ENCODE measurements around the gene KCNG1.

Gene KCNG1

GRCh38 chr20:50999355-50999754 lies 23.6 kb downstream of the KCNG1 start:
- Histone ChIP-seq H3K9me3 (ENCODE audit: control insufficient read depth, low read length) (no peaks in the 10 kb centered on the region), H3K4me1 (ENCODE audit: control insufficient read depth, insufficient read depth, low read length, poor library complexity, severe bottlenecking) (peaks cover 8% of the 10 kb centered on the region), H3K27ac (ENCODE audit: low read depth, low read length, severe bottlenecking) (no peak overlapping the region), H3K36me3 (ENCODE audit: control insufficient read depth, insufficient read depth, low read length) (peaks cover 16% of the 10 kb centered on the region), H3K4me3 (ENCODE audit: extremely low read depth, insufficient read depth, low read length, poor library complexity, severe bottlenecking) (no peak overlapping the region)
- WGBS, 2 experiments (ENCODE audit: insufficient coverage in 2 of 2), result 93 to 100% methylated on average over 2 to 4 of the region's 4 CpGs

DNA sequence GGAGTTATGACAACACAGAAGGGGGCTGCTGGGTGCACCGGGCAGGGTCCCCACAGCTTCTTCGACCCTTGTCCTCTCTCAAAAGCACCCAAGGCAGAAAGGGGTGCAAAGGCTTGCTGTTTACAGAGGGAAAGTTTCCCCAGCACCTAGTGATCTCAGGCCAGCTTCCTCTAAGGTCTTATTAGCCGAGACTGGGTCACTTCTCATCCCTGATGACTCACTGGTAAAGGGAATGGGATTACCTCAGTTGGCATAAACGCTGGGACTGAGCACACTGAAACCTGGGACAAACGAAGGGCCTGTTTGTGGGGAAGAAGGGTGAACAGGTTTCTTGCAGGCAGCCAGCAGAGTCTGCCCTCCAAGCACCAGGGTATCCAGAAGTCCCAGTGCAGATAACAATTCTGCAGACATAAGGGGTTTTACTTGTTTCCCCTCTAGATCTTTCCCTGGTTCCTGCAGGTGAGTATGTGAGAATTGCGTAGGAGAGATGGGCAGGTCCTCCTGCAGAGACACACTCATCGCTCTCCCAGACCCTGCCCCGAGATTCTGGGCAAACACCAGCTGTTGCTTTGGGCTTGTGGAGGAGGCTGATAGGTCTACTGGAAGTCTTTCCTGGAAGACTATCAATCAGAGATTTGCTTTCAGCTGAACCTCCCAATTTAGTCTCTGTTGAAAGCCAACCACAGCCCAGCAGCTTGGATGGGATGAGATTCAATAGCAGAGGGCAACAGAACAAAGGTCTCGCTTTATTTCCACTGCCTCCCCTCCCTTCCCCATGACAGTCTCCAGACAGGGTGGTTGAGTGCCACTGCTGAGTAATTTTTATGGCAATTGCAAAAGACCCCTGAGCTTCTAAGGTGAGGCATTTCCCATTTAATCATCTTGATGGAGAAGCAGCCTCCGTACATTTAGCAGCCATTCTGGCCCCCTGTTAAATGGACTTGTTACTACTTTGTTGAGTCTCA lies 25.7 kb downstream of the KCNG1 start:
- H3K4me1 ChIP-seq (ENCODE audit: control insufficient read depth, insufficient read depth, low read length, poor library complexity, severe bottlenecking), result peaks cover 8% of the 10 kb centered on the region
- no peak overlapping the region for H3K27ac ChIP-seq (ENCODE audit: low read depth, low read length, severe bottlenecking)
- WGBS, 2 experiments (ENCODE audit: insufficient coverage in 2 of 2), result 66 to 68% methylated on average over 4 to 5 of the region's 10 CpGs
- no peak overlapping the region for H3K4me3 ChIP-seq (ENCODE audit: extremely low read depth, insufficient read depth, low read length, poor library complexity, severe bottlenecking)
- H3K36me3 ChIP-seq (ENCODE audit: control insufficient read depth, insufficient read depth, low read length), result no peaks in the 10 kb centered on the region
- peaks cover 4% of the 10 kb centered on the region for H3K9me3 ChIP-seq (ENCODE audit: control insufficient read depth, low read length)

GRCh38 chr20:50995506-50995905 lies 27.4 kb downstream of the KCNG1 start:
- peaks cover 8% of the 10 kb centered on the region for H3K4me1 ChIP-seq (ENCODE audit: control insufficient read depth, insufficient read depth, low read length, poor library complexity, severe bottlenecking)
- H3K4me3 ChIP-seq (ENCODE audit: extremely low read depth, insufficient read depth, low read length, poor library complexity, severe bottlenecking), result no peak overlapping the region
- WGBS, 2 experiments (ENCODE audit: insufficient coverage in 2 of 2), result 88 to 100% methylated on average over 4 of the region's 5 CpGs
- H3K9me3 ChIP-seq (ENCODE audit: control insufficient read depth, low read length), result peaks cover 4% of the 10 kb centered on the region
- H3K27ac ChIP-seq (ENCODE audit: low read depth, low read length, severe bottlenecking), result no peak overlapping the region
- H3K36me3 ChIP-seq (ENCODE audit: control insufficient read depth, insufficient read depth, low read length), result no peaks in the 10 kb centered on the region

GRCh38 chr20:50993876-50994275 lies 29.0 kb downstream of the KCNG1 start:
- Histone ChIP-seq H3K9me3 (ENCODE audit: control insufficient read depth, low read length) (peaks cover 4% of the 10 kb centered on the region), H3K27ac (ENCODE audit: low read depth, low read length, severe bottlenecking) (no peak overlapping the region), H3K4me1 (ENCODE audit: control insufficient read depth, insufficient read depth, low read length, poor library complexity, severe bottlenecking) (peaks cover 8% of the 10 kb centered on the region), H3K36me3 (ENCODE audit: control insufficient read depth, insufficient read depth, low read length) (no peaks in the 10 kb centered on the region), H3K4me3 (ENCODE audit: extremely low read depth, insufficient read depth, low read length, poor library complexity, severe bottlenecking) (no peak overlapping the region)
- 96 to 100% methylated on average over 1 to 3 of the region's 9 CpGs for whole genome bisulfite sequencing, 2 experiments (ENCODE audit: insufficient coverage in 2 of 2)

- Histone ChIP-seq H3K9me3 (ENCODE audit: control insufficient read depth, low read length) (peaks cover 4% of the 10 kb centered on the region), H3K4me3 (ENCODE audit: extremely low read depth, insufficient read depth, low read length, poor library complexity, severe bottlenecking) (no peak overlapping the region), H3K27ac (ENCODE audit: low read depth, low read length, severe bottlenecking) (no peak overlapping the region), H3K36me3 (ENCODE audit: control insufficient read depth, insufficient read depth, low read length) (no peaks in the 10 kb centered on the region), H3K4me1 (ENCODE audit: control insufficient read depth, insufficient read depth, low read length, poor library complexity, severe bottlenecking) (peaks cover 8% of the 10 kb centered on the region)
- 51 to 52% methylated on average over 8 to 11 of the region's 13 CpGs for WGBS, 2 experiments (ENCODE audit: insufficient coverage in 2 of 2)
Measured at GRCh38 chr20:50992733-50993457, 30.0 kb downstream of the KCNG1 start.

DNA sequence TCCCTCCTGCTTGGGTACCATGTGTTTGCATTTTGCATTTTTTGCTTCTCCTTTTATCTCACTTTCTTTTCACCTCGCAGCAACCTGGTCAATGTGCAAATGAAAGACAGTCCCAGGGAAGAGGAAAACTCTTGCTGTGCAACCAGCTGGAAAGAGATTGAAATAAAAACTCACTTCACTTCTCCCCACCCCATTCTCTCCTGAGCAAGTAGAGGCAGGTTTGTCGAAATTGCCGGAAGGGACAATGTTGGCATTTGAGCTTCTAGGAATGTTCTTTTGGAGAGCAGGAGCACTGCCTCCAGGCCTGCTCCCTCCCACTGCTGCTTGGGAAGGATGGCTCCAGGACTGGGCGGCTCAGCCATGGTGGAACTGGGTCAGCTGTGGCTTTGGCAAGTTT lies 30.6 kb downstream of the KCNG1 start:
- WGBS, 2 experiments (ENCODE audit: insufficient coverage in 2 of 2), result 13 to 42% methylated on average over 1 to 2 of the region's 4 CpGs
- Histone ChIP-seq H3K27ac (ENCODE audit: low read depth, low read length, severe bottlenecking) (no peak overlapping the region), H3K9me3 (ENCODE audit: control insufficient read depth, low read length) (peaks cover 4% of the 10 kb centered on the region), H3K36me3 (ENCODE audit: control insufficient read depth, insufficient read depth, low read length) (no peaks in the 10 kb centered on the region), H3K4me1 (ENCODE audit: control insufficient read depth, insufficient read depth, low read length, poor library complexity, severe bottlenecking) (peaks cover 8% of the 10 kb centered on the region), H3K4me3 (ENCODE audit: extremely low read depth, insufficient read depth, low read length, poor library complexity, severe bottlenecking) (no peak overlapping the region)

DNA sequence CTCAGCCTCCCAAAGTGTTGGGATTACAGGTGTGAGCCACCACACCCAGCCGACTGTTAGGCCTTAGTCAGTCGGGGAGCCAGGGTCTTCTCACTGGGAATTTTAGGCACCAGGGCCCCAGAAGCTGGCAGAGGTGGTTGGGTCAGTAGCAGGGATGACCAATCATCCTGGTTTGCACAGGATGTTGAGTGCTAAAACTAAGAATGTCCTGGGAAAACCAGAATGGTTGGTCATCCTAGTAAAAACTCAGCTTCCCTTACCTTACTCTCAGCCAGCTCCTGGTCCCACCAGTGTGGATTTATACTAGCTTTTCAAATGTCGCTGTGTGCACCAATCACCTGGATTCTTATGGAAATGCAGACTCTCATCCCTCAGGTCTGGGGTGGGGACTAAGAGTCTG lies 31.8 kb downstream of the KCNG1 start:
- WGBS, 2 experiments (ENCODE audit: insufficient coverage in 2 of 2), result 71 to 94% methylated on average over 1 to 2 of the region's 3 CpGs
- H3K27ac ChIP-seq (ENCODE audit: low read depth, low read length, severe bottlenecking), result no peak overlapping the region
- H3K4me3 ChIP-seq (ENCODE audit: extremely low read depth, insufficient read depth, low read length, poor library complexity, severe bottlenecking), result no peak overlapping the region
- no peaks in the 10 kb centered on the region for H3K36me3 ChIP-seq (ENCODE audit: control insufficient read depth, insufficient read depth, low read length)
- peaks cover 4% of the 10 kb centered on the region for H3K9me3 ChIP-seq (ENCODE audit: control insufficient read depth, low read length)
- H3K4me1 ChIP-seq (ENCODE audit: control insufficient read depth, insufficient read depth, low read length, poor library complexity, severe bottlenecking), result no peaks in the 10 kb centered on the region

DNA sequence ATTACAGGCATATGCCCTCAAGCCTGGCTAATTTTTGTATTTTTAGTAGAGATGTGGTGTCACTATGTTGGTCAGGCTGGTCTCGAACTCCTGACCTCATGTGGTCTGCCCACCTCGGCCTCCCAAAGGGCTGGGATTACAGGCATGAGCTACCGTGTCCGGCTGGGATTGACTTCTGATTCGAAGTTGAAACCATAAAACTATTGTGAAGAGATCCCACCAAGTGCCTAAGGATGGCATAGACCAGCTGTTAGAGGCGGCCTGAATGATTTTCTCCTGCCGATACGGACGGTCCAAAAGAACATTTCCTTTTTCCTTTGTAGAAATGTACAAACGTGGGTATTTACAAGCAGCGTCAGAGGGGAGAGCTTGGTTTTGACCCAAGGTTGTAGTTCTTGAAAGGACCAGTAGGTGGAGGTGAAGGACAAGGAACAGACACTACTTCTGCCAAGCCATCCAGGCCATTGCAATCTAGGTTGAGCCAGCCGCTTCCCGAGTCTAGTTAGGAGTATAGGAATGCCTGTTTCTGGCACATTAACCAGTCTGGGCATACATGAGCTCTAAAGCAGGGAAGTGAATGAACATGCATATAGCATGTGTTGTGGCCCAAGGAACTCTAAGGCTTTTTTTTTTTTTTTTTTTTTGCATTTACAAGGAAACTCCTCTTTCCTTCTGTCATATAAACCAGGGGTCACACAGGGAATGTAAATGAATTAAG lies 35.3 kb downstream of the KCNG1 start:
- WGBS, 2 experiments (ENCODE audit: insufficient coverage in 2 of 2), result 27 to 38% methylated on average over 11 to 12 of the region's 13 CpGs
- Histone ChIP-seq H3K4me3 (ENCODE audit: extremely low read depth, insufficient read depth, low read length, poor library complexity, severe bottlenecking) (no peak overlapping the region), H3K36me3 (ENCODE audit: control insufficient read depth, insufficient read depth, low read length) (no peaks in the 10 kb centered on the region), H3K4me1 (ENCODE audit: control insufficient read depth, insufficient read depth, low read length, poor library complexity, severe bottlenecking) (no peaks in the 10 kb centered on the region), H3K9me3 (ENCODE audit: control insufficient read depth, low read length) (no peaks in the 10 kb centered on the region), H3K27ac (ENCODE audit: low read depth, low read length, severe bottlenecking) (no peak overlapping the region)

DNA sequence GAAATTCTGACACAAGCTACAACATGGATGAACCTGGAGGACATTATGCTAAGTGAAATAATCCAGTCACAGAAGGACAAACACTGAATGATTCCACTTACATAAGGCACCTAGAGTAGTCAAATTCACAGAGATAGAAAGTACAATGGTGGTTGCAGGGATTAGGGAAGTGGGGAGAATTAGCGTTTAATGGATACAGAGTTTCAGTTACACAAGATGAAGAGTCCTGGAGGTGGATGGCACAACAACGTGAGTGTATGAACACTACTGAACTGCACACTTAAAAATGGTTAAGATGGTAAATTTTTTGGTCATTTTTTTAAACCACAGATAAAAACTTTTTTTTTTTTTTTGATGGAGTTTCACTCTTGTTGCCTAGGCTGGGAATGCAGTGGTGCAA lies 39.6 kb downstream of the KCNG1 start:
- H3K4me3 ChIP-seq (ENCODE audit: extremely low read depth, insufficient read depth, low read length, poor library complexity, severe bottlenecking), result no peak overlapping the region
- no peaks in the 10 kb centered on the region for H3K4me1 ChIP-seq (ENCODE audit: control insufficient read depth, insufficient read depth, low read length, poor library complexity, severe bottlenecking)
- 87 to 100% methylated on average over 1 to 2 of the region's 2 CpGs for WGBS, 2 experiments (ENCODE audit: insufficient coverage in 2 of 2)
- H3K27ac ChIP-seq (ENCODE audit: low read depth, low read length, severe bottlenecking), result no peak overlapping the region
- H3K9me3 ChIP-seq (ENCODE audit: control insufficient read depth, low read length), result no peaks in the 10 kb centered on the region
- no peaks in the 10 kb centered on the region for H3K36me3 ChIP-seq (ENCODE audit: control insufficient read depth, insufficient read depth, low read length)

DNA sequence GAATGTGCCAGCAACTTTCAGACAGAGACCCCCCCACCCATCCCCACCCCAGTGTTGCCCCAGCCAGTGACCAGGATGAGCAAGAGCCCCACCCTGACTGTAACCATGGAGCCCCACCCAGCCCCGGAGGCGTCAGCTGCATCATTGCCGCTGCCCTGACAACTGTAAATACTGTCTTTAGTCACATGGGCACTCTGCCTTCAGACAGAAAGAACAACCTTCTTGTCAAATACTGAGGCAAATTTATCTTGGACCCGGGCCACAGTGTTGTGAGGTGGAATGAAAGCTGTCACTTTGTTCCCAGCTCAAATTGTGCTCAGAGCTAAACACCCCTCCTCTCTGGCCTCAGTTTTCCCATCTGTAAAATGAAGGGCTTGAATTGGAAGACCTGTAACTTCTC lies 40.5 kb downstream of the KCNG1 start:
- H3K4me3 ChIP-seq (ENCODE audit: extremely low read depth, insufficient read depth, low read length, poor library complexity, severe bottlenecking), result no peak overlapping the region
- H3K27ac ChIP-seq (ENCODE audit: low read depth, low read length, severe bottlenecking), result no peak overlapping the region
- 85% methylated on average over 3 of the region's 4 CpGs; no CpG with 5 or more reads in 1 of the 2 experiments for WGBS, 2 experiments (ENCODE audit: insufficient coverage in 2 of 2)
- H3K9me3 ChIP-seq (ENCODE audit: control insufficient read depth, low read length), result no peaks in the 10 kb centered on the region
- H3K36me3 ChIP-seq (ENCODE audit: control insufficient read depth, insufficient read depth, low read length), result no peaks in the 10 kb centered on the region
- H3K4me1 ChIP-seq (ENCODE audit: control insufficient read depth, insufficient read depth, low read length, poor library complexity, severe bottlenecking), result no peaks in the 10 kb centered on the region

Measured in mesodermal cell (in vitro differentiated cells).